BLaER1 treated with 17β-estradiol and CSF1 and Interleukin-3, amounts not matched to agents 10 nM and 100 nM (cell line): ENCODE results near the gene MICOS13.
A peak's percentile ranks its signal among the peaks of the same experiment; 100 is the strongest.

Experiments
- H3K27ac ChIP-seq, 11 experiments: shearing (Covaris generic); formaldehyde crosslinking; 2 replicates each; pipeline ENCODE4 v1.8.1; 2022
- H3K27me3 ChIP-seq, 11 experiments: shearing (Covaris generic); formaldehyde crosslinking; 2 replicates each; pipeline ENCODE4 v1.8.1; 2022
- H3K36me3 ChIP-seq, 11 experiments: shearing (Covaris generic); formaldehyde crosslinking; 2 replicates each; pipeline ENCODE4 v1.8.1; 2022
- H3K4me1 ChIP-seq, 10 experiments: shearing (Covaris generic); formaldehyde crosslinking; 2 replicates each; pipeline ENCODE4 v1.8.1; 2022
- H3K4me2 ChIP-seq, 11 experiments: shearing (Covaris generic); formaldehyde crosslinking; 2 replicates each; pipeline ENCODE4 v1.8.1; 2022
- H3K4me3 ChIP-seq, 10 experiments: shearing (Covaris generic); formaldehyde crosslinking; 2 replicates each; pipeline ENCODE4 v1.8.1; 2022
- H3K9ac ChIP-seq, 11 experiments: shearing (Covaris generic); formaldehyde crosslinking; 2 replicates each; pipeline ENCODE4 v1.8.1; 2022
- H3K9me3 ChIP-seq, 11 experiments: shearing (Covaris generic); formaldehyde crosslinking; replicated peaks in 1 of 11; 2 replicates each; pipeline ENCODE4 v1.8.1; 2022
- H4K20me1 ChIP-seq, 11 experiments: shearing (Covaris generic); formaldehyde crosslinking; 2 replicates each; pipeline ENCODE4 v1.8.1; 2022
- Cebpa-rat ChIP-seq, 11 experiments: shearing (Covaris generic); IDR thresholded peaks; 2 replicates each; pipeline ENCODE4 v1.8.1; 2022

Gene MICOS13

GRCh38 chr19:5680437-5681368 is at the start of gene MICOS13, which contains the start of gene HSD11B1L:
TSS of gene MICOS13 (minus strand) at chr19:5680516. CDS start at chr19:5680486, 30 bp downstream.
TSS of gene HSD11B1L (plus strand) at chr19:5681027. CDS start at chr19:5684833, 3,806 bp downstream.
- H3K4me2 ChIP-seq, result peak within 1 kb of the TSS; percentile 85 to 100 (median 96)
- peak within 1 kb of the TSS; percentile 79 to 93 (median 88) for H3K27ac ChIP-seq
- H4K20me1 ChIP-seq, result peaks cover 0 to 20% (median 0%) of the 10 kb centered on the region in 11 experiments; a peak in 7 of 22 replicates
- TF ChIP-seq Cebpa-rat (IDR thresholded peaks at IDR 0.05), result no peak
- H3K4me3 ChIP-seq, result peak within 1 kb of the TSS; percentile 81 to 95 (median 90)
- no peaks in the 10 kb centered on the region for H3K27me3 ChIP-seq
- H3K36me3 ChIP-seq, result peaks cover 0 to 26% (median 9%) of the 10 kb centered on the region in 11 experiments; a peak in 10 of 22 replicates
- no peaks in the 10 kb centered on the region for H3K9me3 ChIP-seq
- peaks cover 16 to 23% (median 20%) of the 10 kb centered on the region in 10 experiments for H3K4me1 ChIP-seq
- H3K9ac ChIP-seq, result peak within 1 kb of the TSS; percentile 84 to 93 (median 92)

GRCh38 chr19:5727453-5728050 is 47.2 kb upstream of the MICOS13 start:
- H3K36me3 ChIP-seq, result no peaks in the 10 kb centered on the region
- no peaks in the 10 kb centered on the region for H3K4me1 ChIP-seq
- TF ChIP-seq Cebpa-rat (IDR thresholded peaks at IDR 0.05), result no peak
- no peak overlapping the region for H3K4me3 ChIP-seq
- H3K9ac ChIP-seq, result no peak overlapping the region
- H4K20me1 ChIP-seq, result no peaks in the 10 kb centered on the region
- no peak overlapping the region for H3K27ac ChIP-seq
- H3K9me3 ChIP-seq, result peaks cover 0 to 9% (median 7%) of the 10 kb centered on the region in 11 experiments; a peak in 12 of 22 replicates
- H3K27me3 ChIP-seq, result no peaks in the 10 kb centered on the region
- H3K4me2 ChIP-seq, result no peak overlapping the region

GRCh38 chr19:5719961-5720790 is 39.9 kb upstream of the MICOS13 start, which contains the start of the genes CATSPERD and LONP1:
TSS of gene CATSPERD (plus strand) at chr19:5720637. CDS start at chr19:5720738, 101 bp downstream.
TSS of gene LONP1 (minus strand) at chr19:5720146. CDS start at chr19:5720132, 14 bp downstream.
- Histone ChIP-seq H3K4me2 (peak within 1 kb of the TSS; percentile 89 to 99 (median 97)), H3K27me3 (no peaks in the 10 kb centered on the region), H3K4me1 (peaks cover 20 to 35% (median 28%) of the 10 kb centered on the region in 10 experiments), H3K27ac (peak within 1 kb of the TSS; percentile 85 to 99 (median 95)), H3K9ac (peak within 1 kb of the TSS; percentile 92 to 99 (median 96)), H3K9me3 (no peaks in the 10 kb centered on the region), H4K20me1 (peaks cover 13 to 43% (median 40%) of the 10 kb centered on the region in 11 experiments; a peak in 20 of 22 replicates), H3K4me3 (peak within 1 kb of the TSS; percentile 79 to 100 (median 94)), H3K36me3 (peaks cover 3 to 30% (median 19%) of the 10 kb centered on the region in 11 experiments; a peak in 20 of 22 replicates)
- TF ChIP-seq Cebpa-rat (IDR thresholded peaks at IDR 0.05), result no peak

- peak in 5 of 11 experiments; percentile 23 to 76 (median 53); a peak in 7 of 22 replicates for TF ChIP-seq Cebpa-rat (IDR thresholded peaks at IDR 0.05)
- no peaks in the 10 kb centered on the region for H3K9me3 ChIP-seq
- H3K4me1 ChIP-seq, result peaks cover 20 to 35% (median 28%) of the 10 kb centered on the region in 10 experiments
- H4K20me1 ChIP-seq, result peaks cover 19 to 51% (median 47%) of the 10 kb centered on the region in 11 experiments; a peak in 20 of 22 replicates
- no peaks in the 10 kb centered on the region for H3K27me3 ChIP-seq
- H3K4me2 ChIP-seq, result peak overlapping the region; percentile 89 to 99 (median 97)
- H3K27ac ChIP-seq, result peak overlapping the region; percentile 85 to 99 (median 95)
- peak overlapping the region; percentile 92 to 99 (median 96) for H3K9ac ChIP-seq
- peak overlapping the region; percentile 79 to 100 (median 94) for H3K4me3 ChIP-seq
- H3K36me3 ChIP-seq, result peaks cover 8 to 38% (median 27%) of the 10 kb centered on the region in 11 experiments; a peak in 20 of 22 replicates
Measured at GRCh38 chr19:5719274-5719960, 39.1 kb upstream of the MICOS13 start.

GRCh38 chr19:5718579-5719273 is 38.4 kb upstream of the MICOS13 start:
- Histone ChIP-seq H3K27ac (peak overlapping the region; percentile 85 to 99 (median 95)), H3K9ac (peak overlapping the region; percentile 92 to 99 (median 96)), H4K20me1 (peaks cover 26 to 58% (median 54%) of the 10 kb centered on the region in 11 experiments; a peak in 20 of 22 replicates), H3K4me3 (peak overlapping the region; percentile 79 to 100 (median 94)), H3K27me3 (no peaks in the 10 kb centered on the region), H3K4me2 (peak overlapping the region; percentile 89 to 99 (median 97)), H3K36me3 (peaks cover 14 to 45% (median 32%) of the 10 kb centered on the region in 11 experiments), H3K9me3 (no peaks in the 10 kb centered on the region), H3K4me1 (peaks cover 20 to 35% (median 28%) of the 10 kb centered on the region in 10 experiments)
- no peak for TF ChIP-seq Cebpa-rat (IDR thresholded peaks at IDR 0.05)

- Histone ChIP-seq H3K27me3 (no peaks in the 10 kb centered on the region), H3K27ac (peak overlapping the region; percentile 85 to 99 (median 95)), H3K4me1 (peaks cover 20 to 35% (median 28%) of the 10 kb centered on the region in 10 experiments), H3K36me3 (peaks cover 20 to 51% (median 38%) of the 10 kb centered on the region in 11 experiments), H4K20me1 (peaks cover 32 to 64% (median 60%) of the 10 kb centered on the region in 11 experiments; a peak in 20 of 22 replicates), H3K4me2 (peak overlapping the region; percentile 89 to 99 (median 97)), H3K9ac (peak overlapping the region; percentile 92 to 99 (median 96)), H3K4me3 (peak overlapping the region; percentile 79 to 100 (median 94)), H3K9me3 (no peaks in the 10 kb centered on the region)
- no peak for TF ChIP-seq Cebpa-rat (IDR thresholded peaks at IDR 0.05)
Measured at GRCh38 chr19:5718037-5718578, 37.8 kb upstream of the MICOS13 start.
